Thyroid gland (tissue), 4 donors: Measurements from ENCODE around the gene KRTAP6-1. TPM values are rescaled to one million over a fixed set of nuclear protein-coding genes. Genes with fewer than 3 reads are reported as not detected.

Experiments
- DNase-seq, 2 donors: peaks; one replicate each; pipeline ENCODE4 v3.0.0-alpha.2; 2019
- H3K27ac ChIP-seq, 3 donors: fragments of 200-600 bp; sonication (generic); 1 replicate in 2 of 3; 2 replicates in 1 of 3; pipeline ENCODE4 v1.5.1; 2016 to 2019; ENCODE audit warnings: mild to moderate bottlenecking in 1 of 3, moderate library complexity in 1 of 3
- H3K27me3 ChIP-seq: fragments of 200-600 bp; sonication (generic); one replicate; pipeline ENCODE4 v1.5.1; 2019
- H3K36me3 ChIP-seq, 2 donors: fragments of 200-600 bp; sonication (generic); one replicate each; pipeline ENCODE4 v1.5.1; 2016 to 2019
- H3K4me1 ChIP-seq, 2 donors: fragments of 200-600 bp; sonication (generic); one replicate each; pipeline ENCODE4 v1.5.1; 2017 to 2019
- H3K4me3 ChIP-seq, 3 donors: fragments of 200-600 bp; sonication (generic); replicated peaks in 1 of 3; 1 replicate in 2 of 3; 2 replicates in 1 of 3; pipeline ENCODE4 v1.5.1; 2016; ENCODE audit warnings: mild to moderate bottlenecking in 1 of 3
- H3K9me3 ChIP-seq: fragments of 200-600 bp; sonication (generic); one replicate; pipeline ENCODE4 v1.5.1; 2017
- CTCF ChIP-seq, 6 experiments: fragments of 200-600 bp in 3 of 6; fragments of 450-650 bp in 3 of 6; sonication (generic) in 3 of 6; IDR thresholded peaks; one replicate each; pipeline ENCODE4 v1.5.1; 2016 to 2019; ENCODE audit warnings: antibody characterized with exemption in 6 of 6, mild to moderate bottlenecking in 2 of 6, inconsistent platforms in 1 of 6, moderate library complexity in 1 of 6
- POLR2A ChIP-seq, 2 donors: fragments of 450-650 bp; IDR thresholded peaks; one replicate each; pipeline ENCODE4 v1.6.1; 2017; ENCODE audit warnings: antibody characterized with exemption in 2 of 2, mild to moderate bottlenecking in 2 of 2, moderate library complexity in 1 of 2
- WGBS, 2 donors: methylation state at CpG; one replicate each; pipeline ENCODE4 v1.1.5; 2017; 5-methylcytosine and 5-hydroxymethylcytosine counted together
- intact Hi-C: fragments of 100-400 bp; cut with DNase I; formaldehyde crosslinking; loops from one replicate; pipeline ENCODE4 v1.15.1; 2023
- total RNA-seq, 4 donors: library from RNA; depleted of rRNA; stranded (reverse); fragments of >200 nt; gene quantifications; one replicate each; pipeline ENCODE4 v1.2.3, GENCODE V29; 2016

KRTAP6-1 gene
- not detected for total RNA-seq

- Histone ChIP-seq H3K27me3 (no peaks in the 10 kb centered on the region), H3K27ac (no peak within 1 kb of the TSS), H3K4me3 (no peak within 1 kb of the TSS), H3K36me3 (no peaks in the 10 kb centered on the region), H3K9me3 (no peaks in the 10 kb centered on the region), H3K4me1 (no peaks in the 10 kb centered on the region)
- TF ChIP-seq POLR2A (IDR thresholded peaks at IDR 0.05) (no peak), CTCF (IDR thresholded peaks at IDR 0.05) (no peak)
- intact Hi-C loops: no loop called here
- no peak for DNase-seq
- WGBS, 2 donors: 76 to 77% methylated on average over 2 of the region's 2 CpGs
Measured at GRCh38 chr21:30613836-30614235, at the start of gene KRTAP6-1. KRTAP6-1 (minus strand) TSS chr21:30613930; CDS start chr21:30613904, 26 bp downstream.

- Histone ChIP-seq H3K9me3 (no peaks in the 10 kb centered on the region), H3K27me3 (no peaks in the 10 kb centered on the region), H3K4me3 (no peak overlapping the region), H3K36me3 (no peaks in the 10 kb centered on the region), H3K4me1 (no peaks in the 10 kb centered on the region), H3K27ac (no peak overlapping the region)
- intact Hi-C loops: no loop called here
- no peak for DNase-seq
- TF ChIP-seq CTCF (IDR thresholded peaks at IDR 0.05) (no peak), POLR2A (IDR thresholded peaks at IDR 0.05) (no peak)
Measured at GRCh38 chr21:30652891-30653290, 39.2 kb upstream of the KRTAP6-1 start.

GRCh38 chr21:30646904-30647414 is 33.2 kb upstream of the KRTAP6-1 start:
- 79 to 90% methylated on average over 1 of the region's 1 CpG for WGBS, 2 donors
- no peak overlapping the region for H3K27ac ChIP-seq
- H3K27me3 ChIP-seq: no peaks in the 10 kb centered on the region
- TF ChIP-seq CTCF (IDR thresholded peaks at IDR 0.05) (no peak), POLR2A (IDR thresholded peaks at IDR 0.05) (no peak)
- no peaks in the 10 kb centered on the region for H3K4me1 ChIP-seq
- H3K9me3 ChIP-seq: no peaks in the 10 kb centered on the region
- no peak overlapping the region for H3K4me3 ChIP-seq
- H3K36me3 ChIP-seq: no peaks in the 10 kb centered on the region
- no peak for DNase-seq
- intact Hi-C loops: no loop called here

- Histone ChIP-seq H3K27me3 (no peaks in the 10 kb centered on the region), H3K4me1 (no peaks in the 10 kb centered on the region), H3K9me3 (no peaks in the 10 kb centered on the region), H3K4me3 (no peak within 1 kb of the TSS), H3K36me3 (no peaks in the 10 kb centered on the region), H3K27ac (no peak within 1 kb of the TSS)
- no peak for DNase-seq
- intact Hi-C loops: no loop called here
- no peak for TF ChIP-seq POLR2A (IDR thresholded peaks at IDR 0.05)
- no peak for TF ChIP-seq CTCF (IDR thresholded peaks at IDR 0.05)
- WGBS, 2 donors: 85 to 93% methylated on average over 2 of the region's 2 CpGs
Measured at GRCh38 chr21:30642564-30642963, 28.8 kb upstream of the KRTAP6-1 start, which contains the start of gene KRTAP20-3. KRTAP20-3 (plus strand) TSS chr21:30642864.

GRCh38 chr21:30638686-30639085 is 25.0 kb upstream of the KRTAP6-1 start:
- Histone ChIP-seq H3K27ac (no peak overlapping the region), H3K4me1 (no peaks in the 10 kb centered on the region), H3K27me3 (no peaks in the 10 kb centered on the region), H3K9me3 (no peaks in the 10 kb centered on the region), H3K4me3 (no peak overlapping the region), H3K36me3 (no peaks in the 10 kb centered on the region)
- no peak for DNase-seq
- 85 to 92% methylated on average over 3 of the region's 3 CpGs for WGBS, 2 donors
- TF ChIP-seq CTCF (IDR thresholded peaks at IDR 0.05) (no peak), POLR2A (IDR thresholded peaks at IDR 0.05) (no peak)
- intact Hi-C loops: no loop called here
